Loucy (cell line): Measurements from ENCODE around the gene GNG11.

Experiments used
- H2AFZ ChIP-seq: fragments of 200-600 bp; sonication (generic); 2 replicates; pipeline ENCODE4 v1.6.0; 2016; ENCODE audit warnings: antibody characterized with exemption, mild to moderate bottlenecking, low read length, moderate library complexity
- H3F3A ChIP-seq: fragments of 200-600 bp; 2 replicates; pipeline ENCODE4 v1.6.0; 2016; ENCODE audit warnings: antibody characterized with exemption, low read depth, mild to moderate bottlenecking
- H3K27me3 ChIP-seq: fragments of 200-600 bp; sonication (generic); 2 replicates; pipeline ENCODE4 v1.6.1; 2014; ENCODE audit warnings: low read length, mild to moderate bottlenecking; ENCODE audit not compliant: insufficient read depth, poor library complexity, severe bottlenecking
- H3K36me3 ChIP-seq: fragments of 200-600 bp; sonication (generic); 2 replicates; pipeline ENCODE4 v1.6.1; 2016; ENCODE audit warnings: low read length; ENCODE audit not compliant: insufficient read depth
- H3K4me1 ChIP-seq: fragments of 200-600 bp; sonication (generic); 2 replicates; pipeline ENCODE4 v1.5.1; 2014; ENCODE audit warnings: low read length, mild to moderate bottlenecking; ENCODE audit not compliant: insufficient read depth, poor library complexity, severe bottlenecking
- H3K4me2 ChIP-seq: fragments of 200-600 bp; sonication (generic); 2 replicates; pipeline ENCODE4 v1.6.0; 2014; ENCODE audit warnings: antibody characterized with exemption, low read length, low read depth, mild to moderate bottlenecking; ENCODE audit not compliant: poor library complexity, severe bottlenecking
- H3K4me3 ChIP-seq: fragments of 200-600 bp; sonication (generic); 2 replicates; pipeline ENCODE4 v1.5.1; 2014; ENCODE audit warnings: low read length, mild to moderate bottlenecking, mixed read lengths; ENCODE audit not compliant: poor library complexity, severe bottlenecking
- H3K79me2 ChIP-seq: fragments of 200-600 bp; sonication (generic); 2 replicates; pipeline ENCODE4 v1.6.1; 2014; ENCODE audit warnings: low read length; ENCODE audit not compliant: insufficient read depth
- H3K9ac ChIP-seq: fragments of 200-600 bp; sonication (generic); 2 replicates; pipeline ENCODE4 v1.6.0; 2014; ENCODE audit warnings: mild to moderate bottlenecking, low read depth, low read length, moderate library complexity; ENCODE audit not compliant: poor library complexity, severe bottlenecking
- H3K9me2 ChIP-seq: fragments of 200-600 bp; sonication (generic); replicated peaks from 2 replicates; pipeline ENCODE4 v1.6.1; 2016; ENCODE audit warnings: low read depth, low read length, mixed read lengths
- H3K9me3 ChIP-seq: fragments of 200-600 bp; sonication (generic); 2 replicates; pipeline ENCODE4 v1.6.1; 2014; ENCODE audit warnings: mild to moderate bottlenecking, antibody characterized with exemption, low read length, low read depth; ENCODE audit not compliant: insufficient read depth
- H4K20me1 ChIP-seq: fragments of 200-600 bp; sonication (generic); 2 replicates; pipeline ENCODE4 v1.6.0; 2014; ENCODE audit warnings: antibody characterized with exemption, low read length, mild to moderate bottlenecking; ENCODE audit not compliant: insufficient read depth, poor library complexity, severe bottlenecking
- EZH2phosphoT487 ChIP-seq: fragments of 200-600 bp; IDR thresholded peaks from 2 replicates; pipeline ENCODE4 v1.6.1; 2018; ENCODE audit warnings: antibody characterized with exemption, mild to moderate bottlenecking, moderate library complexity, borderline replicate concordance
- TF ChIP-seq, protein P1 (sequence below): fragments of 200-600 bp; sonication (generic); conservative IDR thresholded peaks from 2 replicates; pipeline ENCODE4 v1.5.1; 2014; ENCODE audit warnings: mild to moderate bottlenecking, antibody characterized with exemption, low read length

The GNG11 gene

GRCh38 chr7:93890041-93890463, 31.5 kb upstream of the GNG11 start:
- Histone ChIP-seq H3K4me1 (no peaks in the 10 kb centered on the region), H2AFZ (no peak overlapping the region), H3F3A (no peaks in the 10 kb centered on the region), H3K9me2 (no peaks in the 10 kb centered on the region), H3K9me3 (no peaks in the 10 kb centered on the region), H3K4me2 (no peak overlapping the region), H3K4me3 (no peak overlapping the region), H3K9ac (no peak overlapping the region), H4K20me1 (no peaks in the 10 kb centered on the region), H3K79me2 (no peaks in the 10 kb centered on the region), H3K36me3 (no peaks in the 10 kb centered on the region), H3K27me3 (no peaks in the 10 kb centered on the region)
- TF ChIP-seq, protein P1, sequence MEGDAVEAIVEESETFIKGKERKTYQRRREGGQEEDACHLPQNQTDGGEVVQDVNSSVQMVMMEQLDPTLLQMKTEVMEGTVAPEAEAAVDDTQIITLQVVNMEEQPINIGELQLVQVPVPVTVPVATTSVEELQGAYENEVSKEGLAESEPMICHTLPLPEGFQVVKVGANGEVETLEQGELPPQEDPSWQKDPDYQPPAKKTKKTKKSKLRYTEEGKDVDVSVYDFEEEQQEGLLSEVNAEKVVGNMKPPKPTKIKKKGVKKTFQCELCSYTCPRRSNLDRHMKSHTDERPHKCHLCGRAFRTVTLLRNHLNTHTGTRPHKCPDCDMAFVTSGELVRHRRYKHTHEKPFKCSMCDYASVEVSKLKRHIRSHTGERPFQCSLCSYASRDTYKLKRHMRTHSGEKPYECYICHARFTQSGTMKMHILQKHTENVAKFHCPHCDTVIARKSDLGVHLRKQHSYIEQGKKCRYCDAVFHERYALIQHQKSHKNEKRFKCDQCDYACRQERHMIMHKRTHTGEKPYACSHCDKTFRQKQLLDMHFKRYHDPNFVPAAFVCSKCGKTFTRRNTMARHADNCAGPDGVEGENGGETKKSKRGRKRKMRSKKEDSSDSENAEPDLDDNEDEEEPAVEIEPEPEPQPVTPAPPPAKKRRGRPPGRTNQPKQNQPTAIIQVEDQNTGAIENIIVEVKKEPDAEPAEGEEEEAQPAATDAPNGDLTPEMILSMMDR, result no peak
- TF ChIP-seq EZH2phosphoT487, result no peak

DNA sequence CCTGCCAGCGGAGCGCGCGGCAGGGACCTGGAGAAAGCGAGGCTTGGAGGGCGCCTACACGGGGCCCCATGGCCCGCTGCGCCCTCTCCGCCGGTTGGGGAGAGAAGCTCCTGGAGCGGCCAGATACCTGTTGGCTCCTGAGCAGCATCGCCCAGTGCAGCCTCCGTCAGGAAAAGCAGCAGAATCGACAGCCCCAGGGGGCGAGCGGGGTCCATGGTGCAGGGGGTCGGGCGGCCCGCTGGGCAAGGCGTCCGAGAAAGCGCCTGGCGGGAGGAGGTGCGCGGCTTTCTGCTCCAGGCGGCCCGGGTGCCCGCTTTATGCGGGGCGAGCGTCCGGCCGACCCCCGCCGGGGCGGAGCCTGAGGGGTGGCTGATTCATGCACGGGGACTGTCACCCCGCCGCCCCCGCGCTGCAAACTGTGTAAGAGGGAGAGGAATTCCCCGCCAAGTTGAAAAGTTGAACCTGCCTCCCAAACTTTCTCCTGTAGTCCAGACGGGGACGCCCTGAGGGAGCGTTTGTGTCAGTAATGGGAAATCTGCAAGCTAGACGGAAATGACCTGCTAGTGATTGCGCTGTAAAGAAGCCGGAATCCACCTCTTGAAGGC, 31.0 kb upstream of the GNG11 start, which contains the start of gene TFPI2:
Gene TFPI2, minus strand, starts transcription at position 290 of the 605 bp plus-strand sequence. Its CDS starts 75 bp downstream, at position 215.
- no peak within 1 kb of the TSS for H3K9ac ChIP-seq

DNA sequence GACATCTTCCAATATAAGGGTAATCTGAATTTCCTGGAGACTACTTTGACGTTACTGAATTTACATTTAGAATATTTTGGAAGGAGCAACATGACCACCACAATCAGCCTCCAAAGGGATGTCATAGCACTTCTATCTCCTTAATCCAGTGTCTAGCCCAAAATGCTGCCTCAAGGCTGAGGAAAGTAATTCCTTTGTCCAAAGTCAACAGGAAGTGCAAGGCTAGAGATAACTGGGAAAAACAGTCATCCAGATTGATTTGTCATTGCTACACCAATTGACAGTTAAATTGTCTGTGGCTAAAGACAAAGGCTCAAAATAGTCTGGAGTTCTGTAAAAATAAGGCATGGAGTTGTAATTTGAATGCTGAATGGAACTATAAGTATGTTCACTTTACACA, 27.1 kb upstream of the GNG11 start:
- no peaks in the 10 kb centered on the region for H3K36me3 ChIP-seq
- H3K4me1 ChIP-seq, result no peaks in the 10 kb centered on the region
- no peak overlapping the region for H3K4me2 ChIP-seq
- H3K9ac ChIP-seq, result no peak overlapping the region
- H2AFZ ChIP-seq, result no peak overlapping the region
- H3K79me2 ChIP-seq, result no peaks in the 10 kb centered on the region
- H3K9me3 ChIP-seq, result no peaks in the 10 kb centered on the region
- no peaks in the 10 kb centered on the region for H4K20me1 ChIP-seq
- H3K4me3 ChIP-seq, result no peak overlapping the region
- H3K9me2 ChIP-seq, result no peaks in the 10 kb centered on the region
- H3F3A ChIP-seq, result no peaks in the 10 kb centered on the region
- no peaks in the 10 kb centered on the region for H3K27me3 ChIP-seq
- TF ChIP-seq, protein P1, result no peak
- no peak for TF ChIP-seq EZH2phosphoT487

More for the DNA sequence above, 31.0 kb upstream of the GNG11 start, which contains the start of gene TFPI2:
- H3K9me3 ChIP-seq, result no peaks in the 10 kb centered on the region
- H3K27me3 ChIP-seq, result no peaks in the 10 kb centered on the region
- no peaks in the 10 kb centered on the region for H3K9me2 ChIP-seq
- no peak within 1 kb of the TSS for H3K4me2 ChIP-seq
- no peak for TF ChIP-seq EZH2phosphoT487
- TF ChIP-seq, protein P1, result no peak
- H3K36me3 ChIP-seq, result no peaks in the 10 kb centered on the region
- H3K4me1 ChIP-seq, result no peaks in the 10 kb centered on the region
- no peaks in the 10 kb centered on the region for H3F3A ChIP-seq
- no peaks in the 10 kb centered on the region for H4K20me1 ChIP-seq
- H3K79me2 ChIP-seq, result no peaks in the 10 kb centered on the region
- no peak within 1 kb of the TSS for H2AFZ ChIP-seq
- no peak within 1 kb of the TSS for H3K4me3 ChIP-seq
